ENCODE data around the gene KDM4C.

Gene KDM4C

DNA sequence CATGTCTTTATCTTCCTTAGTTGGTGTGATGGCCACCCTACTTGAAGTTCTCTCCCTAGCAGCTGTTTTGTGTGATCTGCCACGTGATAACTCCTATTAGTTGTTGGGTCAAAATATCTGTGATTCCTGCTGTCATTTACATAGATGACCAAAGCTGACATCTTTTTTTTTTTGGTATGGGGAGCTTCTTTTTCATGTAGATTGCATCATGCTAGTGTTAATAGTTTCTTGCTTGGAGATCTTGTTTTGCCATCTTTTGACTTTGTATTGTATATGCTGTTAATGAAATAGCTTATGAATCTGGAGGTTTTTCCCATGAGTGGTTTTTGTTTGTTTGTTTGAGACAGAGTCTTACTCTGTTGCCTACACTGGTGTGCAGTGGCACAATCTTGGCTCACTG lies 243.8 kb downstream of the KDM4C start:
- Histone ChIP-seq H2AFZ (ENCODE audit: low read depth) (no peak overlapping the region), H3K79me2 (ENCODE audit: insufficient read depth, low read depth) (no peaks in the 10 kb centered on the region), H3K27me3 (ENCODE audit: insufficient read depth, low read depth) (no peaks in the 10 kb centered on the region), H3K27ac (no peak overlapping the region), H3K36me3 (ENCODE audit: insufficient read depth) (no peaks in the 10 kb centered on the region), H4K20me1 (ENCODE audit: insufficient read depth) (no peaks in the 10 kb centered on the region), H3K4me2 (no peak overlapping the region), H3K4me3 (IDR thresholded peaks at IDR 0.05; ENCODE audit: insufficient read depth, low read depth, low read length) (no peak overlapping the region), H3K9ac (no peak overlapping the region), H3K4me1 (ENCODE audit: low read depth, poor library complexity, severe bottlenecking) (no peaks in the 10 kb centered on the region)
- TF ChIP-seq, protein P1, sequence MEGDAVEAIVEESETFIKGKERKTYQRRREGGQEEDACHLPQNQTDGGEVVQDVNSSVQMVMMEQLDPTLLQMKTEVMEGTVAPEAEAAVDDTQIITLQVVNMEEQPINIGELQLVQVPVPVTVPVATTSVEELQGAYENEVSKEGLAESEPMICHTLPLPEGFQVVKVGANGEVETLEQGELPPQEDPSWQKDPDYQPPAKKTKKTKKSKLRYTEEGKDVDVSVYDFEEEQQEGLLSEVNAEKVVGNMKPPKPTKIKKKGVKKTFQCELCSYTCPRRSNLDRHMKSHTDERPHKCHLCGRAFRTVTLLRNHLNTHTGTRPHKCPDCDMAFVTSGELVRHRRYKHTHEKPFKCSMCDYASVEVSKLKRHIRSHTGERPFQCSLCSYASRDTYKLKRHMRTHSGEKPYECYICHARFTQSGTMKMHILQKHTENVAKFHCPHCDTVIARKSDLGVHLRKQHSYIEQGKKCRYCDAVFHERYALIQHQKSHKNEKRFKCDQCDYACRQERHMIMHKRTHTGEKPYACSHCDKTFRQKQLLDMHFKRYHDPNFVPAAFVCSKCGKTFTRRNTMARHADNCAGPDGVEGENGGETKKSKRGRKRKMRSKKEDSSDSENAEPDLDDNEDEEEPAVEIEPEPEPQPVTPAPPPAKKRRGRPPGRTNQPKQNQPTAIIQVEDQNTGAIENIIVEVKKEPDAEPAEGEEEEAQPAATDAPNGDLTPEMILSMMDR (conservative IDR thresholded peaks at IDR 0.05; ENCODE audit: low read depth, low read length): no peak

DNA sequence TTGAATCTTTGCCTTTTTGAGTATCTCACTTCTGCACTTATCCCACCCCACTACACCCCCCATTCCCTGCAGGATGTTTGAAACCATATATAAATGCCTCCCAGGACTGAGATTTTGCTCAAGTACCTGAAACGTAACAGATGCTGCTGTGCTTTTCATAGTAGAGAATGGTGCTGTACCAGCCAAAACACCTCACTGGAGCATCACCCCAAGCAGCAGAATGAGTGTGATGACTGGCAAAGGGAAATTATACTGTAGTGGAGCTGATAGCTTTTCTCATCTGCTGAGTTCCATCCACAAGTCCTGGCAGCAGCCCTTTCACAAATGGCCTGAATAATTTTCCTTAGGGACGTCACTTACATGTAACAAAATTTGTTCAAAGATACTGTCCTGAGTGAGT lies 246.1 kb downstream of the KDM4C start:
- Histone ChIP-seq H3K27me3 (ENCODE audit: insufficient read depth, low read depth) (no peaks in the 10 kb centered on the region), H3K9ac (no peak overlapping the region), H4K20me1 (ENCODE audit: insufficient read depth) (no peaks in the 10 kb centered on the region), H3K79me2 (ENCODE audit: insufficient read depth, low read depth) (no peaks in the 10 kb centered on the region), H3K36me3 (ENCODE audit: insufficient read depth) (no peaks in the 10 kb centered on the region; the same call in 1 of the 2 replicates), H3K27ac (no peak overlapping the region), H2AFZ (ENCODE audit: low read depth) (no peak overlapping the region), H3K4me3 (IDR thresholded peaks at IDR 0.05; ENCODE audit: insufficient read depth, low read depth, low read length) (no peak overlapping the region), H3K4me1 (ENCODE audit: low read depth, poor library complexity, severe bottlenecking) (no peaks in the 10 kb centered on the region), H3K4me2 (no peak overlapping the region)
- TF ChIP-seq, protein P1 (conservative IDR thresholded peaks at IDR 0.05; ENCODE audit: low read depth, low read length): no peak

DNA sequence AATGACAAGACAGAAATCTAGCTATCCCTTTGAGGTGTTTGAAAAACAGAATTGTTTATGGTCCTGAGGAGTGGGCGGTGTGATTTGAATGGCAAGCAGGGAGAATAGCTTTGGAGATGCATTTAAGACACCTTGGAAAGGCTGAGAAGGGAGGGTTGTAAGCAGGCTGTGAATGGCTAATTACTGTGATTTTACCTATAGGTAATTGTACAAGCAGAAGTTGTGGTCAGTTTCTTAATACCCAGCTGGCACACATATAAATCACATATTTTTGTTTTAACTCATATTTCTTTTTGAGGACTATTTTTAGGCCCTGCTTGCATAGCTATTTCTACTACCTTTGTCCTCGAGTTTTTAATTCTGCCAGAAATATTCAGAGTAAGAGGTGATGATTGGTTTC lies 248.6 kb downstream of the KDM4C start:
- Histone ChIP-seq H3K9ac (no peak overlapping the region), H3K79me2 (ENCODE audit: insufficient read depth, low read depth) (no peaks in the 10 kb centered on the region), H3K4me3 (IDR thresholded peaks at IDR 0.05; ENCODE audit: insufficient read depth, low read depth, low read length) (no peak overlapping the region), H2AFZ (ENCODE audit: low read depth) (no peak overlapping the region), H3K27ac (no peak overlapping the region), H3K4me1 (ENCODE audit: low read depth, poor library complexity, severe bottlenecking) (peaks cover 6% of the 10 kb centered on the region), H3K4me2 (no peak overlapping the region), H4K20me1 (ENCODE audit: insufficient read depth) (no peaks in the 10 kb centered on the region), H3K36me3 (ENCODE audit: insufficient read depth) (no peaks in the 10 kb centered on the region; the same call in 1 of the 2 replicates), H3K27me3 (ENCODE audit: insufficient read depth, low read depth) (no peaks in the 10 kb centered on the region)
- TF ChIP-seq, protein P1 (conservative IDR thresholded peaks at IDR 0.05; ENCODE audit: low read depth, low read length): no peak

DNA sequence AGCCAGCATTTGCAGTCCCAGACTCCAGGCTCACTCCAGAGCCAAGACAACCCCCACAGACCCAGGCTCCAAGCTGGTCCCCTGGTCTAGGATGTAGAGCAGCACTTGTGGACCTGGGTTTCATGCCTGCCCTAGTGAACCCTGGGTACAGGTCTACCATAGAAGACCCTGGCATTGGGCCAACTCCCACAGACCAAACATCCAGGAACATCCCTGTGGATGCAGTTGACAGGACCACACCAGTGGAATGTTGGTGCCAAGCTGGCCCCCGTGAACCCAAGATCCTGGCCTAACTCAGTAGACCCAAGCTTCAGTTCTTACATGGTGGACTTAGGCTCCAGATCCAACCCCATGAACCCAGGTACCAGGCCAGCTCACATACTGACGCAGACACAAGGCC lies 250.6 kb downstream of the KDM4C start:
- TF ChIP-seq, protein P1 (conservative IDR thresholded peaks at IDR 0.05; ENCODE audit: low read depth, low read length): no peak
- H3K4me3 ChIP-seq (IDR thresholded peaks at IDR 0.05; ENCODE audit: insufficient read depth, low read depth, low read length): no peak overlapping the region
- no peaks in the 10 kb centered on the region for H3K79me2 ChIP-seq (ENCODE audit: insufficient read depth, low read depth)
- H3K9ac ChIP-seq: no peak overlapping the region
- H2AFZ ChIP-seq (ENCODE audit: low read depth): no peak overlapping the region
- no peak overlapping the region for H3K27ac ChIP-seq
- H3K27me3 ChIP-seq (ENCODE audit: insufficient read depth, low read depth): no peaks in the 10 kb centered on the region
- no peaks in the 10 kb centered on the region; the same call in 1 of the 2 replicates for H3K36me3 ChIP-seq (ENCODE audit: insufficient read depth)
- no peak overlapping the region for H3K4me2 ChIP-seq
- H3K4me1 ChIP-seq (ENCODE audit: low read depth, poor library complexity, severe bottlenecking): peaks cover 18% of the 10 kb centered on the region
- no peaks in the 10 kb centered on the region for H4K20me1 ChIP-seq (ENCODE audit: insufficient read depth)

Measured in KMS-11 (cell line).